SU-DHL-6 (cell line): ENCODE data around the gene TARBP2.

ENCODE experiments used
- H2AFZ ChIP-seq: fragments of 200-600 bp; sonication (generic); 2 replicates; pipeline ENCODE4 v1.6.1; 2014; ENCODE audit warnings: low read depth, mild to moderate bottlenecking, moderate library complexity, mixed read lengths, antibody characterized with exemption, low read length; ENCODE audit not compliant: severe bottlenecking
- H3F3A ChIP-seq: fragments of 200-600 bp; shearing (Covaris generic); 2 replicates; pipeline ENCODE4 v1.6.0; 2016; ENCODE audit warnings: antibody characterized with exemption, mild to moderate bottlenecking; ENCODE audit not compliant: insufficient read depth
- H3K27ac ChIP-seq: fragments of 200-600 bp; sonication (generic); 2 replicates; pipeline ENCODE4 v1.5.1; 2016; ENCODE audit warnings: low read depth, mild to moderate bottlenecking, low read length, moderate library complexity, mixed read lengths
- H3K27me3 ChIP-seq: fragments of 200-600 bp; sonication (generic), shearing (Covaris generic); 2 replicates; pipeline ENCODE4 v1.6.0; 2014; ENCODE audit warnings: mild to moderate bottlenecking, low read length
- H3K36me3 ChIP-seq: fragments of 200-600 bp; sonication (generic); 2 replicates; pipeline ENCODE4 v1.6.1; 2014; ENCODE audit warnings: mild to moderate bottlenecking, low read length, mixed read lengths
- H3K4me2 ChIP-seq: fragments of 300-600, 200-600 bp; shearing (Covaris generic), sonication (generic); 2 replicates; pipeline ENCODE4 v1.6.0; 2014; ENCODE audit warnings: low read length, low read depth, mild to moderate bottlenecking; ENCODE audit not compliant: poor library complexity, severe bottlenecking
- H3K4me3 ChIP-seq: fragments of 200-600 bp; sonication (generic); 2 replicates; pipeline ENCODE4 v1.5.1; 2014; ENCODE audit warnings: antibody characterized with exemption, low read length, mild to moderate bottlenecking, mixed read lengths; ENCODE audit not compliant: insufficient read depth, poor library complexity, severe bottlenecking
- H3K79me2 ChIP-seq: fragments of 200-600 bp; sonication (generic); 2 replicates; pipeline ENCODE4 v1.6.1; 2014; ENCODE audit warnings: mild to moderate bottlenecking, low read length, moderate library complexity; ENCODE audit not compliant: insufficient read depth
- H3K9ac ChIP-seq: fragments of 200-600 bp; sonication (generic); 2 replicates; pipeline ENCODE4 v1.7.0; 2014; ENCODE audit warnings: mild to moderate bottlenecking, low read length
- H3K9me2 ChIP-seq: fragments of 200-600 bp; sonication (generic); replicated peaks from 2 replicates; pipeline ENCODE4 v1.6.1; 2014; ENCODE audit warnings: low read length; ENCODE audit not compliant: insufficient read depth
- H3K9me3 ChIP-seq: fragments of 200-600 bp; sonication (generic); 2 replicates; pipeline ENCODE4 v1.6.1; 2014; ENCODE audit warnings: low read length, mixed read lengths; ENCODE audit not compliant: insufficient read depth
- H4K20me1 ChIP-seq: fragments of 200-600 bp; sonication (generic); 2 replicates; pipeline ENCODE4 v1.6.1; 2014; ENCODE audit warnings: low read depth, mild to moderate bottlenecking, antibody characterized with exemption, low read length, moderate library complexity, mixed read lengths
- EZH2phosphoT487 ChIP-seq: fragments of 200-600 bp; sonication (generic), shearing (Covaris generic); conservative IDR thresholded peaks from 2 replicates; pipeline ENCODE4 v1.6.1; 2018; ENCODE audit warnings: mild to moderate bottlenecking, antibody characterized with exemption, low read length, moderate library complexity, mixed read lengths
- TF ChIP-seq, protein P1 (sequence below): fragments of 200-600 bp; sonication (generic); IDR thresholded peaks from one replicate; pipeline ENCODE4 v1.5.1; 2017; ENCODE audit warnings: antibody characterized with exemption, mild to moderate bottlenecking, low read length, moderate library complexity; ENCODE audit not compliant: insufficient read depth, poor library complexity, severe bottlenecking

The TARBP2 gene

DNA sequence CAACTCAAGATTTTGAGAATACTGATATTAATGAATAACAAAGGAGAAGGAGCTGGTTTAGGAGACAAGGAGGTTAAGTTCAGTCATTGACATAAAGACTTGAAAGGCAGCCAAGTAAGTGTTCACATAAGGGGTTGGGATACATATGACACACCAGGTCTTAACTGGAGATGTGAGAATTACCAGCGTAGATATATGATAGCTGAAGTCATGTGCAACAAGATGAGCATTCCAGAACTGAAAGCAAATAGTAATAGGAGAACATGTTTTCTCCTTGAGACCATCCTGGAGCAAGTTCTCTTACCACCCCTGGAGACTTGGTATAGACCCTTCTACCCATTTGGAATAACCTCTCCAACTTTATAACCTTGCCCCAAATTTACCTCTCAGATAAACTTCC, 49.5 kb downstream of the TARBP2 start:
- no peak overlapping the region for H2AFZ ChIP-seq
- no peaks in the 10 kb centered on the region for H4K20me1 ChIP-seq
- no peaks in the 10 kb centered on the region for H3K27me3 ChIP-seq
- no peak overlapping the region for H3K4me3 ChIP-seq
- H3F3A ChIP-seq = no peaks in the 10 kb centered on the region
- H3K9ac ChIP-seq = no peak overlapping the region
- H3K27ac ChIP-seq = no peak overlapping the region
- H3K9me2 ChIP-seq = no peaks in the 10 kb centered on the region
- H3K9me3 ChIP-seq = no peaks in the 10 kb centered on the region
- H3K4me2 ChIP-seq = no peak overlapping the region
- H3K79me2 ChIP-seq = no peaks in the 10 kb centered on the region
- TF ChIP-seq, protein P1, sequence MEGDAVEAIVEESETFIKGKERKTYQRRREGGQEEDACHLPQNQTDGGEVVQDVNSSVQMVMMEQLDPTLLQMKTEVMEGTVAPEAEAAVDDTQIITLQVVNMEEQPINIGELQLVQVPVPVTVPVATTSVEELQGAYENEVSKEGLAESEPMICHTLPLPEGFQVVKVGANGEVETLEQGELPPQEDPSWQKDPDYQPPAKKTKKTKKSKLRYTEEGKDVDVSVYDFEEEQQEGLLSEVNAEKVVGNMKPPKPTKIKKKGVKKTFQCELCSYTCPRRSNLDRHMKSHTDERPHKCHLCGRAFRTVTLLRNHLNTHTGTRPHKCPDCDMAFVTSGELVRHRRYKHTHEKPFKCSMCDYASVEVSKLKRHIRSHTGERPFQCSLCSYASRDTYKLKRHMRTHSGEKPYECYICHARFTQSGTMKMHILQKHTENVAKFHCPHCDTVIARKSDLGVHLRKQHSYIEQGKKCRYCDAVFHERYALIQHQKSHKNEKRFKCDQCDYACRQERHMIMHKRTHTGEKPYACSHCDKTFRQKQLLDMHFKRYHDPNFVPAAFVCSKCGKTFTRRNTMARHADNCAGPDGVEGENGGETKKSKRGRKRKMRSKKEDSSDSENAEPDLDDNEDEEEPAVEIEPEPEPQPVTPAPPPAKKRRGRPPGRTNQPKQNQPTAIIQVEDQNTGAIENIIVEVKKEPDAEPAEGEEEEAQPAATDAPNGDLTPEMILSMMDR = no peak
- no peak for TF ChIP-seq EZH2phosphoT487
- no peaks in the 10 kb centered on the region for H3K36me3 ChIP-seq

DNA sequence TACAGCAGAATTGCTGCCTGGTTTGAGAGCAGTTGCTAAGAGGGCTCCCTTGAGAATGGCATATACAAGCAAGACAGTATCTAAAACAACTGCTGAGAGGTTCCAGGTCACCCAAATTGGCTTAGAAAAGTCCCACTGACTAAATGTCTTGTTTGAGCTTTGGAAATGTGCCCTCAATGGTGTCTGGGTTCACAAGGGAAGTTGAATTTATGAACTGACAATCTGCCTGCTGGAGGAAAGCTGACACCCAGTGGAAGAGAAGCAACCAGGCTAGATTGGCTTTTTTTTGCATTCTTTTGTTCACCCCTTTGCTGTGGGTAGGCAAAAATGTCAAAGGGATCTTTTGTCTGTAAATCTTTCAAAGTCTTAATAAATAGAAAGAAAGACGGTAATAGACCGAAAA, 50.8 kb downstream of the TARBP2 start:
- H4K20me1 ChIP-seq = no peaks in the 10 kb centered on the region
- no peak overlapping the region for H2AFZ ChIP-seq
- no peaks in the 10 kb centered on the region for H3K27me3 ChIP-seq
- no peak overlapping the region for H3K27ac ChIP-seq
- no peak overlapping the region for H3K4me2 ChIP-seq
- H3K9me3 ChIP-seq = no peaks in the 10 kb centered on the region
- no peaks in the 10 kb centered on the region for H3F3A ChIP-seq
- no peaks in the 10 kb centered on the region for H3K9me2 ChIP-seq
- H3K36me3 ChIP-seq = no peaks in the 10 kb centered on the region
- no peak overlapping the region for H3K9ac ChIP-seq
- H3K4me3 ChIP-seq = no peak overlapping the region
- no peak for TF ChIP-seq EZH2phosphoT487
- TF ChIP-seq, protein P1 = no peak
- H3K79me2 ChIP-seq = no peaks in the 10 kb centered on the region

DNA sequence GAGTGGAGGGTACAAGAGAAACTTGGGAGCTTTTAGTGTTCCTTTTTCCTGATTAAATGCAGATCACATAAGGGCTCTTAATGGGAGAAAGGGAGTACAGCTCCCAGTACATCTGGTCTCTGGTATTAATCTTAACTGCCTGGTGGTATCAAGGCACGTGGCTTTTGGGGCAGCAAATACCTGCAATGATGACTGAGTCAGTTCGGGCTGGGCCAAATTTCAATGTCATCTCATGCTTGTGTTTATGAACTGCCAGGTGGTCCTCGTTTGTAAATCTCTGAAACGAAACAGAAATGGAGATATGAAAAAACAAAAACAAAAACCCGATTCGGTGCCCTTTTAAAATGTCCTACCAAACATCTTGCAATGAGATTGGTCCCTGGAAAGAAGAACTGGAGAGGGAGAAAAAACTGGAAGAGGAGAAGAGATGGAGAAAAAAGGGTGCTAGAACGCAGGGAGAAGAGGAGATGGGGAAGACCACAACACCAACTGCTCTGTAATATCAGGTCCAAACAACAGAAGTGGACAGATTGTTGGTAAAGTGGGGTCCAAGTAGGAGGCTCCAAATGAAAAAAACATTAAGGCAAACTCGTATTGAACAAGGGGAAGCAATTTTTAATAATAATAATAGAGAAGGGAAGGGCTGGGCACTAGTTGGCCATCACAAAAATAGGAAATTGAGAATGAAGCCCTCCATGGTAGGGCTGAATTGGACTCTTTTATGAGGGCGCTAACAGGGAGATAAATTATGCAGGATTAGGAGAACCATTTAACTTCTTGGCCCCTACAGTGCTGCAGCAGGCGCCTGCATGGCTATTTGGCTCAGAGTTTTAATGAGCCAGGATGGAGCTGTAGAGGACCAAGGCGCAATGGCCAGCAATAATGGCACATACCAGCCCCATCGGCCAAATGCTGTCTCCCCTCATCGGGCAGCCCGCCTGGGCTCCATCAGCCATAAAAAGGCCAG, 51.6 kb downstream of the TARBP2 start:
- no peak overlapping the region for H3K27ac ChIP-seq
- H4K20me1 ChIP-seq = no peaks in the 10 kb centered on the region
- H3K4me2 ChIP-seq = no peak overlapping the region
- H2AFZ ChIP-seq = no peak overlapping the region
- no peaks in the 10 kb centered on the region for H3K36me3 ChIP-seq
- H3K9me3 ChIP-seq = no peaks in the 10 kb centered on the region
- no peaks in the 10 kb centered on the region for H3F3A ChIP-seq
- no peak for TF ChIP-seq EZH2phosphoT487
- TF ChIP-seq, protein P1 = no peak
- no peaks in the 10 kb centered on the region for H3K79me2 ChIP-seq
- H3K4me3 ChIP-seq = no peak overlapping the region
- no peak overlapping the region for H3K9ac ChIP-seq
- no peaks in the 10 kb centered on the region for H3K9me2 ChIP-seq
- H3K27me3 ChIP-seq = no peaks in the 10 kb centered on the region
